NCI-H2227 (cell line): ENCODE results near the gene FSIP1.

ENCODE experiments used
- DNase-seq: peaks from one replicate; lab custom pipeline; 2025; ENCODE audit not compliant: unreplicated experiment; lab: John Stamatoyannopoulos, UW

FSIP1 gene

DNA sequence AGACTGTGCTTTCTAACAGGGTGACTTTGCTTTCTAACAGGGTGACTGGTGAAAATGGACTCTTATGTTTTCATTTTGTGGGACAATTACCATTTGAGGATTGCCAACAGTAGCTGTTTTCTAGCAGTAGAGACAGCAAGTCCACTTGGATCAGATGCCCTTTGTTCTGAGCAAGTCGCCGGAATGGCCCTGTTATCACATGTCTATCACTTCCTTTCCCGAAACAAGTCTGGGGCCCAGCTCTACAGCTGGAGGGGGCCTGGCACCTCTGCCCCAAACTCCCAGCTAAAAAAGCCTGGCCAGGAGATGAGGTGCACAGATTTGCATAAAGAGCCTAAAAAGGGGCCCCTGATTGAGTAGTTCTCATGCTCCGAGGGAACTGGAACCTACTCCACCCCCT, 157.2 kb downstream of the FSIP1 start:
- DNase-seq = no peak

GRCh38 chr15:39624806-39625205, 157.8 kb downstream of the FSIP1 start:
- no peak for DNase-seq

GRCh38 chr15:39623529-39623931, 159.1 kb downstream of the FSIP1 start:
- no peak for DNase-seq

DNA sequence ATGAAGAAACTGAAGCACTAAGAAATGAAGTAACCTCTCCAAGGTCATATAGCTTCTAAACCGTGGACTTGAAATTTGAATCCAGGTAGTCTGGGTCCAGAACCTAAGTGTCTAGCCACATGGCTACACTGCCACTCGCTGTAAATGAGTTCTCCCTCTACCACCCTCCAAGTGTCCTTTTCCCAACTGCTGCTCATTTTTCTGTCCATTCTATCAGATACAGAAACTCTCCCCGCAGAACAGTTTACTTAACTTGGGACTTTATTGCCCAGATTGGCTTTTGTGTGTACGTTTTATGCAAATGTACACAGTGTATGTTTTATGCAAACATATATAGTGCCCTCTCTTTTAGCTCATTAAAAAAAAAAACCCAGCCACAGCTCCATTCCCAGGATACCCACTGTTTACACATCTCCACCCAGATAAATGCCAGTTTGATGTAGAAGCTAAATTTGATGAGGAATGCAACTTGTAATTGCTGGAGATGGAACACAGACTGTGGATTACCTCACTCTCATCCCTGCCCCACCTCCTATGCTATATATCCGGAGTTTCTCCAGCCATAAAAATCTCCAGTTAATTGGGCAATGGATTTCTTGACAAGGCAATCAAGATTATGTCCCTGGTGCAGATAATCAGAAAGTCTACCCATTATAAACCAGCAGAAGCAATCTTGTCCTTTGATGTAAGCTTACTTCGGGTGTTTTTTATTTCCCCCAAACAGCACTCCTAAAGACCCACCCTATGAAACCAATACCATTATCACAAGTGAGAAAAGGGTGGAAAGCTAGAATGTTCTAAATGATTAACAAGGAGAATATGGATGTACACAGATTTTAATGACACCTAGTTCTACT, 159.8 kb downstream of the FSIP1 start:
- DNase-seq = no peak

DNA sequence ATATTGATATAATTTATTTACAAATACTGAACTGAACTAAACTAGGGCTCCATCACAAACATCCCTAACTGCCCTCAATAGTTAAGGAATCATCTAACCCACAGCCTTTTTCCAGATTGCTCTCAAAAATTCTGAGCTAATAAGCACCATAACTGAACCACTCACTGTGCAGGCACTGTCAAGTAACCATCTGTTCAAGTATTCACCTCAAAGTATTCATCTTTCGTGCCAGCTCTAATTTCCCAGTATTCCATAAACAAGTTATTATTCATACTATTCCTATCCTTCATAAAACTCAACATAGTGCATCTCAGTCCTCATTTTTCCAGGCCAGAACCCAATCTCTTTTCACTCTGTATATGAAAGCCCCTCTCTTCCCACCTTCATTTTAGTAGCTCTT, 160.7 kb downstream of the FSIP1 start:
- DNase-seq = no peak

GRCh38 chr15:39621210-39621609, 161.4 kb downstream of the FSIP1 start:
- DNase-seq = no peak

DNA sequence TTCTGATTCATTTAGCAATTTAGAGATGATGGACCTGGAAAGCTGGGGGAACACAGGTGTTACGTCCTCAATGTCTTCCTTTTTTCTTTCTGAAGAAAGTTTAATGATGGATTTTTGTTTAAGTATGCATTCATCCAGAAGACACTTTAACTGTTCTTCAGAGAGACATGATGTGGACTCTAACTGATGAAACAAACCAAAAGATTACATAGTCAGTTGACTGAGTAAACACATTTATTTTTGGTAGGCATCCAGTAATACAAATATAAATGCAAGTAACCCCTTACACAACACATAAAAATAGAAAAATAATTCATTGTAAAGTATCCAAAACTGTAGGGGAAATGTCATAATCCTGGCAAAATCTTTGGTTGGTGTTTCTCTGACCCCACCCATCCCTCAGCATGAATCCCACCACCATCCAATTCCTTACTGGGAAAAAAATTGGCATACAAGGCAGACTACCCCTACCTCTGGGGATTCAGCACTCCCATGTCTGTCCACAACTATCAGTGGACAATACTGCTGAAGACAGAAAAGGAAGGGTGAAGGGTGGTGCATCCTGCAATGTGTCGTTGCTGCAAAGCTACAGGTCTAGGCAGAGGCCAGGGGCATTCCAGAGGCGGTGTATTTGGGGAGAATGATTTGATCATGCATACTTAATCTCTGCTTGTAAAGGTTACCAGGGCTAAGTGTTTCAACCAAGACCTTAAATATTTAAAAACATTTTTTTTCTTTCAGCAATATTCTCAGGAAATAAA, 164.4 kb downstream of the FSIP1 start:
- DNase-seq = no peak

- no peak for DNase-seq
Measured at GRCh38 chr15:39616731-39617455, 165.7 kb downstream of the FSIP1 start.

GRCh38 chr15:39613861-39614260, 168.8 kb downstream of the FSIP1 start:
- DNase-seq = no peak

GRCh38 chr15:39613271-39613670, 169.4 kb downstream of the FSIP1 start:
- DNase-seq = no peak

- DNase-seq = no peak
Measured at GRCh38 chr15:39610665-39611064, 172.0 kb downstream of the FSIP1 start.

- no peak for DNase-seq
Measured at GRCh38 chr15:39609166-39609916, 173.3 kb downstream of the FSIP1 start.

DNA sequence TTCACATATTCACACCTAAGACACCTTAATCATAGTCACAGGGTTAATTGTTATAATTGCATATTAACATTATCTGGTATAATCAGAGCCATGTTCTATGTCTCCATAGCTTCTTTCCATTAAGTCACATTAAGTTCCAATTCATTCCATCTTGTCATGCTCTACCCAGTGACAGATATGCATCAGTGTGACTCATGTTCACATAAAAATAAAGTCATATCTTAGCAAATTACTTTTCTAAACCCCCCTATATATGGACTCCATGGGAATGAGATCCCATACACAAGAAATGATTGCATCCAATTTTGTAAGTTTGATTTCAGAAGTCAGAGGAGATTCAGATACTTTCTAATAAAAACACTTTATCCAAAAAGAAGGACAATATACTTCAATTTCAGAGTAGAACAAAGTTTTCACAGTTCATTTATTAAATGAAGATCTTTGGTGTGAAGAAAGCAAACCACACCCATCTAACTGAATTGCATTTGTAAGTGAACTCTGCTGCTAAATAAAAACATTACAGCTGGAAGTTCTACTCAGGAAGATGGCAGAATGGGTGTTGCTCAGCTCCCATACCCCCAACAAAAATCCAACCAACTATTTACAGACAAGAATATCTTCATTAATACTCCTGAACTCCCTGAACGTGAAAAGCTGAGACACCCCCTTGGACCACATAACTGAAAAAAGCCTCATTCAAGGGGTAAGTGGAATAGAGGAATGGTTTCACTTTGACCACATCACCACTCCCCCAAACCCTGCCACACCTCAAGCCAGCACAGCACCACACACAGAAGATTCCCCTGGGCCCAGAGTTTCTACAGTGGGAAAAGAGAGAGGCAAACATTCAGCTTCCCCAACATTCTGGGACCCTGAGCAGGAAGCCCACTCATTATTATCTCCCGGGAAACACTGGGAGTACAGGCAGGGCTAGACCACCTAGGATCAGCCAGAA, 174.2 kb downstream of the FSIP1 start:
- DNase-seq = no peak

DNA sequence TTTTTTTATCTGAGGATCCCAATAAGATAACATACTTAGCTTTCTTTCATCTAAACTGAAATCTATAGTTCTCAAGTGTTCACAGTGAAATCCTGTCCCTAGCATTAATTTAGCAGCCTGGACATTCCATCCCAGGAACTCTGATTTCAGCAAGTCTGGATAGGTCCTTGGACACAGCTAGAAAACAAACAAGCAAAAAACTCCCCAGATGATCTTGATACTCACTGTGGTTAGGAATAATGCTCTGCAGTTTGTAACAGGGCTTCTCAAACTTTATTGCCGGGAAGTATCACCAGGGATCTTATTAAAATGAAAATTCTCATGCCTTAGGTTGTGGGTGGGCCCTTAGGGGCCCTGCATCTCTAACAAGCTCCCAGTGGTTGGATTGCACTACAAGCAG, 177.5 kb downstream of the FSIP1 start:
- DNase-seq = no peak

- DNase-seq = no peak
Measured at GRCh38 chr15:39602143-39602542, 180.5 kb downstream of the FSIP1 start.

- DNase-seq = no peak
Measured at GRCh38 chr15:39599871-39600270, 182.8 kb downstream of the FSIP1 start.

DNA sequence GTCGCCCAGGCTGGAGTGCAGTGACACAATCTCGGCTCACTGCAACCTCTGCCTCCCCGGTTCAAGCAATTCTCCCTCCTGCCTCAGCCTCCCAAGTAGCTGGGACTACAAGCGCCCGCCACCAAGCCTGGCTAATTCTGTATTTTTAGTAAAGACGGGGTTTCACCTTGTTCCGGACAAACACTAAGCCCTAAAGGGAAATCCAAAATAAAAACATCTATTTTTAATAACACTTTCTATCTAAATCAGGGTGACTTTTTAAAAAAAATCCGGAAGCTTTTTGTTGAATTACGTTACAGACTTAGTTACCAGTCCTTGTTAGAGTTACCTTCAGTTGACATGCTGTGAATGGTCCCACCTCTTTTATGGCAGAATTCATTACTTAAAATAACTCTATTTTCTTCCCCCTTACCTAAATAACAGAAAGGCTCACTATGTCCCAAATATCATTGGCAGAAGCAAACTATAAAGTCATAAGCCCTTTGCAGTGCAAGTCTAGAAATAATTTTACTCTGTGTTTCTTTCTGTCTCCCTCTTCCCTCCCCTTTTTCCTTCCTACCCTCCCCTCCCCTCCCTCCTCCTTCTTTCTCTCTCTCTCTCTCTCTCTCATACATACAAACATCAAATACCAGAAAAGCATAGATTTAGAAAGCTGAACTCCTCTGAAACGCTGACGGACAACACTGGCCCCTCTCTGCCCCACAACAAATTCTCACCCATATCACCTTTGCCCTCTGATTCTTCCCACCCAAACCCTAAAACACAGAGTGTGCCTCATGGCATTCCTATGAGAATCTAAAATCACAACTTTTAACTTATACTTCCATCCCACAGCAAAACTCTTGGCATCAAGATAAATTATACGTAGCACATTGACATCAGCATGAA, 183.4 kb downstream of the FSIP1 start:
- DNase-seq = no peak

- DNase-seq = no peak
Measured at GRCh38 chr15:39598186-39598850, 184.3 kb downstream of the FSIP1 start.
